Neural cell (in vitro differentiated cells): ENCODE data around the gene SOAT2. TPM values are rescaled to one million over a fixed set of nuclear protein-coding genes. Genes with fewer than 3 reads are reported as not detected.
"Not testable (repeated sequence)": the region's sequence is repeated elsewhere in the genome, so short reads cannot be mapped to it uniquely, and the experiment has no call there.

ENCODE experiments used
- H2AFZ ChIP-seq: fragments of 200-600, 300-800 bp; sonication (generic), shearing (Covaris generic); 2 replicates; pipeline ENCODE4 v1.6.0; 2014; ENCODE audit warnings: low read depth, mild to moderate bottlenecking, antibody characterized with exemption, low read length, moderate library complexity
- H3F3A ChIP-seq: fragments of 200-600 bp; shearing (Covaris generic); 2 replicates; pipeline ENCODE4 v1.6.1; 2016; ENCODE audit warnings: mild to moderate bottlenecking, moderate library complexity, mixed read lengths, antibody characterized with exemption, low read length; ENCODE audit not compliant: insufficient read depth, poor library complexity, severe bottlenecking
- H3K27ac ChIP-seq: fragments of 200-600, 300-800 bp; sonication (generic), shearing (Covaris generic); 2 replicates; pipeline ENCODE4 v1.5.1; 2014; ENCODE audit warnings: mild to moderate bottlenecking, low read length, moderate library complexity
- H3K27me3 ChIP-seq: fragments of 300-800, 200-600 bp; sonication (generic), shearing (Covaris generic); 2 replicates; pipeline ENCODE4 v1.6.0; 2014; ENCODE audit warnings: mild to moderate bottlenecking, low read depth, low read length, moderate library complexity; ENCODE audit not compliant: insufficient read depth
- H3K36me3 ChIP-seq: fragments of 300-800, 200-600 bp; sonication (generic), shearing (Covaris generic); 2 replicates; pipeline ENCODE4 v1.5.1; 2014; ENCODE audit warnings: mild to moderate bottlenecking, antibody characterized with exemption, low read length, moderate library complexity; ENCODE audit not compliant: insufficient read depth
- H3K4me2 ChIP-seq: fragments of 300-800, 200-600 bp; sonication (generic), shearing (Covaris generic); 2 replicates; pipeline ENCODE4 v1.6.0; 2014; ENCODE audit warnings: mild to moderate bottlenecking, low read length
- H3K4me3 ChIP-seq: fragments of 300-800, 200-600 bp; sonication (generic), shearing (Covaris generic); 2 replicates; pipeline ENCODE4 v1.5.1; 2014; ENCODE audit warnings: mild to moderate bottlenecking, low read length, moderate library complexity
- H3K79me2 ChIP-seq: fragments of 200-600 bp; shearing (Covaris generic); replicated peaks from 2 replicates; pipeline ENCODE4 v1.6.0; 2014; ENCODE audit warnings: mild to moderate bottlenecking, low read length, moderate library complexity; ENCODE audit not compliant: insufficient read depth
- H3K9ac ChIP-seq: fragments of 300-800, 200-600 bp; sonication (generic), shearing (Covaris generic); 2 replicates; pipeline ENCODE4 v1.6.1; 2016; ENCODE audit warnings: mild to moderate bottlenecking, low read length, mixed read lengths
- H3K9me2 ChIP-seq: fragments of 200-600 bp; shearing (Covaris generic); 2 replicates; pipeline ENCODE4 v1.6.1; 2016; ENCODE audit warnings: mild to moderate bottlenecking, low read length, mixed read lengths; ENCODE audit not compliant: insufficient read depth
- H3K9me3 ChIP-seq: fragments of 200-600, 300-800 bp; sonication (generic), shearing (Covaris generic); 2 replicates; pipeline ENCODE4 v1.6.1; 2016; ENCODE audit warnings: mild to moderate bottlenecking, mixed run types, low read length, moderate library complexity, mixed read lengths
- H4K20me1 ChIP-seq: fragments of 200-600 bp; shearing (Covaris generic); 2 replicates; pipeline ENCODE4 v1.6.1; 2016; ENCODE audit warnings: mild to moderate bottlenecking, mixed run types; ENCODE audit not compliant: insufficient read depth
- CTCF ChIP-seq: fragments of 450-650 bp; IDR thresholded peaks from 2 replicates; pipeline ENCODE4 v1.5.1; 2014; ENCODE audit warnings: antibody characterized with exemption, mild to moderate bottlenecking, moderate library complexity; ENCODE audit not compliant: poor library complexity, severe bottlenecking
- EP300 ChIP-seq: fragments of 450-650 bp; conservative IDR thresholded peaks from 2 replicates; pipeline ENCODE4 v1.6.1; 2014; ENCODE audit warnings: antibody characterized with exemption, mild to moderate bottlenecking, moderate library complexity; ENCODE audit not compliant: poor library complexity, severe bottlenecking
- EZH2 ChIP-seq: fragments of 200-600, 300-800 bp; shearing (Covaris generic), sonication (generic); IDR thresholded peaks from 2 replicates; pipeline ENCODE4 v1.6.1; 2014; ENCODE audit warnings: antibody characterized with exemption, low read length, borderline replicate concordance, mild to moderate bottlenecking; ENCODE audit not compliant: insufficient read depth, poor library complexity, severe bottlenecking
- MXI1 ChIP-seq: fragments of 450-650 bp; conservative IDR thresholded peaks from 2 replicates; pipeline ENCODE4 v1.6.1; 2014; ENCODE audit warnings: antibody characterized with exemption, mild to moderate bottlenecking; ENCODE audit not compliant: poor library complexity, severe bottlenecking
- POLR2AphosphoS5 ChIP-seq: IDR thresholded peaks from 2 replicates; pipeline ENCODE4 v1.6.1; 2012
- RAD21 ChIP-seq: fragments of 450-650 bp; conservative IDR thresholded peaks from 2 replicates; pipeline ENCODE4 v1.6.1; 2014; ENCODE audit warnings: antibody characterized with exemption, mild to moderate bottlenecking, moderate library complexity
- REST ChIP-seq: IDR thresholded peaks from 2 replicates; pipeline ENCODE4 v1.6.1; 2012; ENCODE audit warnings: borderline replicate concordance
- SMC3 ChIP-seq: fragments of 450-650 bp; conservative IDR thresholded peaks from 2 replicates; pipeline ENCODE4 v1.6.1; 2014; ENCODE audit warnings: antibody characterized with exemption, mild to moderate bottlenecking, moderate library complexity; ENCODE audit not compliant: poor library complexity
- TAF1 ChIP-seq: IDR thresholded peaks from 2 replicates; pipeline ENCODE4 v1.6.1; 2012; ENCODE audit warnings: low read depth
- polyA plus RNA-seq: library from polyadenylated mRNA; depleted of rRNA; stranded (reverse); fragments of >200 nt; gene quantifications from 2 replicates; pipeline ENCODE4 v1.2.3, GENCODE V29; 2014

Gene SOAT2
- polyA plus RNA-seq, 1 donor from 2014 or later: not detected

GRCh38 chr12:53161119-53161911, 58.0 kb downstream of the SOAT2 start:
- H3K9ac ChIP-seq: no peak overlapping the region
- H3K4me2 ChIP-seq: no peak overlapping the region
- no peaks in the 10 kb centered on the region for H3F3A ChIP-seq
- H3K27me3 ChIP-seq: no peaks in the 10 kb centered on the region
- no peaks in the 10 kb centered on the region for H4K20me1 ChIP-seq
- TF ChIP-seq RAD21: no peak
- TF ChIP-seq MXI1: no peak
- no peak for TF ChIP-seq TAF1
- TF ChIP-seq EZH2: no peak
- no peak for TF ChIP-seq CTCF
- no peak for TF ChIP-seq EP300
- no peak for TF ChIP-seq REST
- TF ChIP-seq SMC3: no peak
- no peak for TF ChIP-seq POLR2AphosphoS5
- no peaks in the 10 kb centered on the region for H3K36me3 ChIP-seq
- no peaks in the 10 kb centered on the region for H3K9me3 ChIP-seq
- no peak overlapping the region for H3K27ac ChIP-seq
- H2AFZ ChIP-seq: no peak overlapping the region
- no peaks in the 10 kb centered on the region for H3K9me2 ChIP-seq
- no peak overlapping the region for H3K4me3 ChIP-seq
- no peaks in the 10 kb centered on the region for H3K79me2 ChIP-seq

GRCh38 chr12:53163008-53163407, 59.7 kb downstream of the SOAT2 start:
- not testable (repeated sequence) for H3K27me3 ChIP-seq, H3K79me2 ChIP-seq, H3K36me3 ChIP-seq, H3F3A ChIP-seq, H2AFZ ChIP-seq, H3K9ac ChIP-seq, H4K20me1 ChIP-seq, H3K4me2 ChIP-seq, H3K4me3 ChIP-seq, H3K9me2 ChIP-seq, H3K9me3 ChIP-seq, H3K27ac ChIP-seq
